Esophagus squamous epithelium (tissue), 4 donors: Measurements from ENCODE around the gene NRXN3.

ENCODE experiments used
- CTCF ChIP-seq, 6 experiments: fragments of 450-650 bp in 4 of 6; fragments of 200-600 bp in 2 of 6; sonication (generic) in 2 of 6; IDR thresholded peaks; one replicate each; pipeline ENCODE4 v1.5.1; 2016 to 2019; ENCODE audit warnings: antibody characterized with exemption in 6 of 6, mild to moderate bottlenecking in 4 of 6, moderate library complexity in 4 of 6
- POLR2A ChIP-seq, 4 donors: fragments of 450-650 bp; IDR thresholded peaks; one replicate each; pipeline ENCODE4 v1.6.1; 2017; ENCODE audit warnings: antibody characterized with exemption in 4 of 4, mild to moderate bottlenecking in 4 of 4, moderate library complexity in 3 of 4

DNA sequence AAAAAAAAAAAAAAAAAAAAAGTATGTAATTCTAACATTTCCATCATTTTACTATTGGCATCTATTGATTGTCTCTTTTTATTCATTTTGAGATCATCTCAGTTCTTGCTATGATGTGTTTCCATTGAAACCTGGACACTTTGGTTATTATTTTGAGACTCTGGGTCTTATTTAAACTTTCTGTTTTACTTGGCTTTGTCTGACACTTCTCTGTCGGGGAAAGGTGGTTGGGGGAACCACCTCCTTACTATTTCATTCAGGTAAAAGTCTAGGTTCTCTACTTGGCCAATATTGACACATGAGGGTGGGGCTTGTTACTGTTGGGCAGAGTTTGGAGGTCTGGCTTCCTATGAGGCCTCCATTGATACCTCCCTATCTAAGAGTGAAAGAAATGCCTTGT, 228.0 kb downstream of the NRXN3 start:
- TF ChIP-seq CTCF (IDR thresholded peaks at IDR 0.05) (no peak), POLR2A (IDR thresholded peaks at IDR 0.05) (no peak)
